ENCODE results near the gene RERE.
A peak's percentile ranks its signal among the peaks of the same experiment; 100 is the strongest.
"Not testable (repeated sequence)": the region's sequence is repeated elsewhere in the genome, so short reads cannot be mapped to it uniquely, and the experiment has no call there.

Gene RERE

GRCh38 chr1:8747879-8748825 is 69.3 kb downstream of the RERE start:
- DNase-seq, result no peak

DNA sequence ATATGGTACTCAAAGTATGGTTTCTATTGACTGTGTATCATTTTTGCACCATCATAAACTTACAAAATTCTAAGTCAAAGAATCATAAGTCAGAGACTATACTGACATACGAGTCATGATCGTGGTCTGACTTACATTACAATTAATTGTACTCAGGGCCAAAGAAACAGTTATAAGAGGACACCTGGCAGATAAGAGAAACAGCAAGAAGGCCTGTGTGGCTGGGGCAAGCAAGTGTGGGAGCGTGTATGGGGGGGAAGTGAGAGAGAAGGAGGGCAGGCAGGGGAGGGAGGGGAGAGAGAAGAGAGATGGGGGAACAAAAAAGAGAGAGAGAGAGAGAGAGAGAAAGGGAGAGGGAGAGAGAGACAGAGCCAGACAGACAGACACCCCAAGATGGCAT is 70.9 kb downstream of the RERE start:
- no peak for DNase-seq

DNA sequence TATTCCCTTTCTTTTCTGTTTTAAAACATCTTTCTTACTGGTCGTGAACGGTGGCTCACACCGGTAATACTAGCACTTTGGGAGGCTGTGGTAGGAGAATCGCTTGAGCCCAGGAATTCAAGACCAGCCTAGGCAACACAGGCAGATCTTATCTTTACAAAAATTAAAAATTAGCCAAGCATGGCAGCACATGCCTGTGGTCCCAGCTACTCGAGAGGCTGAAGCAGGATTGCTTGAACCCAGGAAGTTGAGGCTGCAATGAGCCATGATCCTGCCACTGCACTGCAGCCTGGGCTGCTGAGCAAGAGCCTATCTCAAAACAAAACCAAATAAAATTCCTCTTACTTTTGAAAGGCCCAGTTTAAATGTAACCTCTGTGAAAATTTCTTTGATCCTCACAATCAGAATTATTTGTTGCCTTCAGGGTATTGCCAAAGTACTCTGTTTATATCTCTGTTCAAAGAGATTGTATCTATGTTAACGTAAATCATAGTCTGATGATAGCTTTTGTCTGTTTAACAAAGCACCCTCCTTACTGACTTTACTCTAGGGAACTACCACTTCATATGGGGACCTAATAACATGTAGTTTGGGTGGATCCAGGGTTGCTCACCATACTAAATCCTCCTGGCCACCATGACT is 71.6 kb downstream of the RERE start:
- no peak for DNase-seq

- no peak for DNase-seq
These were observed 72.1 kb downstream of the RERE start for GRCh38 chr1:8745346-8745745.

DNA sequence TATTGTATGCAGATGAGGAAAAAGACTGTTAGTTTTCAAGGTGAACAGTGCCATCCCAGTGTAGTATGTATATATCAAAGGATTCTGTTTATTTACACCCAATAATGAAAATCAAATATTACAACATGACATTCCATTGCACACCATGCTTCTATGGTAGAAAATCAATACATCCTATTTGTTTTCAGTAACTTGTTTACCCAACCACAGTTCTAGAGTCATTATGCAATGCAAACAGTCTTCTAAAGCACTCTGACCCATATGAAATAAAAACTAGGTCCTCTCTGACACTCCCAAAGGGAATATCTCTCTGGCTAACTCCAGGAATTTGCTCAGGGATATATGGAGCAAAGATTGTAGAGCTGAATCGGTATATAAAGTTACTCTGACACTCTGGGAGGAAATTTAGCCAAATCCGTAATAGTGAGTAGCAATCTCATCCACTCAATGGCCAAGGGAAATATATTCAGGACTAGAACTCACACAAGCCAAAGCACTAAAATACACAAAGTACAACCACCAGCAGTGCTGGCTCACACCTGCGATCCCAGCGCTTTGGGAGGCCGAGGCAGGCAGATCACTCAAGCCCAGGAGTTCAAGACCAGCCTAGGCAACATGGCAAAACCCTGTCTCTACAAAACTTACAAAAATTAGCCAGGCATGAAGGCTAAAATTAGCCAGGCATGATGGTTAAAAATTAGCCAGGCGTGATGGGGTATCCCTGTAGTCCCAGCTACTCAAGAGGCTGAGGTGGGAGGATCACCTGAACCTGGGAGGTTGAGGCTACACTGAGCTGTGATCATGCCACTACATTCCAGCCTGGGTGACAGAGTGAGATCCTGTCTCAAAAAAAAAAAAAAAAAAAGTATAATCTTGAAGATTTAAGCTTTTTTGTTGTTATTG is 75.2 kb downstream of the RERE start:
- DNase-seq, result peak; percentile 49

DNA sequence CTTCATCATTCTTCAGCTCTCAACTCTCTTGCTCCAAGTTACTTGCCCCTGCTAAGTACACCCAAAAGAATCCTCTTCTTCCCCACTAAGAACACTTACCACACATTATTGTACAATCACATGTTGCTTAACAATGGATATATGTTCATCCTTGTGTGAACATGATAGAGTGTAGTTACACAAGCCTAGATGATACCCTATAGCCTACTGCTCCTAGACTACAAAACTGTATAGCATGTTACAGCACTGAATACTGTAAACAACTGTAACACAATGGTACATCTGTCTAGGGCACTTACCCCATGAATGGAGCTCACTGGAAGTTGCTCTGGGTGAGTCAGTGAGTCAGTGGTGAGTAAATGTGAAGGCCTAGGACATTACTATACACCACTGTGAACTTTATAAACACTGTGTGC is 77.4 kb downstream of the RERE start:
- DNase-seq, result peak; percentile 47

DNA sequence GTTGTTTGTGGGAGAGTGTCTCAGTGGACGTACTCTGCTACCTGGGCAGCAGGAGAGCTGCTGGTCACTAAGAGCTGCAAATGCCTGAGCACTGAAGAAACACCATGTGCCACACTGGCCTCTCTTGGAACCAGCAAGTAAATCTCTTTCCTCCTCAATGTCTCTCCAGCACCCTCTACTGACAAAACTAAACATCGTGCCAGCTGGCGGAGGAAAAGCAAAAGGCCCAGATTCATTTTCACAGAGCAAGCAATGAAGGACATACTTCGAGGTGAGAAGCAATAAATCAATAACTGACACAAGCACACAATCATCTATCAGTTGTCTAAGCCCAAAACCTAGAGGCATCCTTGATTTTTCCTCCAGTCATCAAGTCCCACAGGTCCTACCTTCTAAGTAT is 78.1 kb downstream of the RERE start:
- peak; percentile 52 for DNase-seq

- no peak for DNase-seq
These were observed 80.5 kb downstream of the RERE start for GRCh38 chr1:8736927-8737326.

- DNase-seq, result no peak
These were observed 84.0 kb downstream of the RERE start for GRCh38 chr1:8733484-8733883.

- DNase-seq, result no peak
These were observed 86.3 kb downstream of the RERE start for GRCh38 chr1:8731162-8731561.

DNA sequence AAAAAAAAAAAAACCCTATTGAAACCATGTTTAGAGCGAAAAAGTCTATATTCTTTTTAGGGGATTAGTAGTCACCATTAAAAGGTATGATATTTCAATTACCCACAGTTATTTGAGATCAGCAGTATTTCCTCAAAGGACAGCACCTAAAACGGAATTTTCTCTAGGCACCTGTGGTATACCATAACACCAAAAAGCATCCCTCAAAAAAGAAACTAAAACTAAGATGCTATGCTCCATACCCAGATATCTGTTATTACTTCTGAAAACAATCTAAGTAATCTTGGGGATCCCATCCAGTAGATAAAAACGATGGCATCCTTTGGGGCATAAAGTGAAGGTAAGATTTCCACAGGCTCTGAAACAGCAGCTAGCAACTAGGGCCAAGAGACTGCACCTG is 89.0 kb downstream of the RERE start:
- DNase-seq, result no peak

GRCh38 chr1:8727809-8728213 is 89.6 kb downstream of the RERE start:
- no peak for DNase-seq

- DNase-seq, result not testable (repeated sequence)
These were observed 90.1 kb downstream of the RERE start for GRCh38 chr1:8727316-8727715.

DNA sequence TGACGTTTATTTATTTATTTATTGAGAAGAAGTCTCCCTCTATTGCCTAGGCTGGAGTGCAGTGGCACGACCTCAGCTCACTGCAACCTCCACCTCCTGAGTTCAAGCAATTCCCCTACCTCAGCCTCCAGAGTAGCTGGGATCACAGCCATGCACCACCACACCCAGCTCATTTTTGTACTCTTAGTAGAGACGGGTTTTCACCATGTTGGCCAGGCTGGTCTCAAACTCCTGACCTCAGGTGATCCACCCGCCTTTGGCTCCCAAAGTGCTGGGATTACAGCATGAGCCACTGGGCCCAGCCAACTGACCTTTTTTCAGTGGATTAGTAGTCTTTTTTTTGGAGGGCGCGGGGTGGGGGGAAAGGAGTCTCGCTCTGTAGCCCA is 90.6 kb downstream of the RERE start:
- DNase-seq, result not testable (repeated sequence)

- DNase-seq, result no peak
These were observed 94.4 kb downstream of the RERE start for GRCh38 chr1:8723010-8723409.

- no peak for DNase-seq
These were observed 95.1 kb downstream of the RERE start for GRCh38 chr1:8722366-8722765.

GRCh38 chr1:8721679-8722324 is 95.6 kb downstream of the RERE start:
- no peak for DNase-seq

DNA sequence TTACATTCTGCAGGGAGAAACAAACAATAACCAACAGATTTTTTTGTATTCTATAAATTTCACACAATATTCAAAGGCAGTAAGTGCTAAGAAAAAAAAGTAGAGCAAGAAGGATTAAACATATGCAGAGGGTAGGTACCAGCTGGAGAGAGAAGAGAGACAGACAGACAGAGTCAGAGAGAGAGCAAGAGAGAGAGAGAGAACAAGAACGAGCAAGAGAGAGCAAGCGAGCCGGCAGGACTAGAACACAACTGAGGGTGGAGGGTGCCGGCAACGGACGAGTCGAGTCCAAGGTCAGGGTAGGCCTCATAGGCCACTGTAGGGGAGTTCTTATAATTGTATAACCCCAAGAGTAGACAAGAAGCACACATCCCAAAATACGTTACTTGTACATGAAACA is 97.1 kb downstream of the RERE start:
- no peak for DNase-seq

GRCh38 chr1:8718850-8719361 is 98.5 kb downstream of the RERE start:
- peak; percentile 23 for DNase-seq

GRCh38 chr1:8717148-8717547 is 100.3 kb downstream of the RERE start:
- DNase-seq, result no peak

DNA sequence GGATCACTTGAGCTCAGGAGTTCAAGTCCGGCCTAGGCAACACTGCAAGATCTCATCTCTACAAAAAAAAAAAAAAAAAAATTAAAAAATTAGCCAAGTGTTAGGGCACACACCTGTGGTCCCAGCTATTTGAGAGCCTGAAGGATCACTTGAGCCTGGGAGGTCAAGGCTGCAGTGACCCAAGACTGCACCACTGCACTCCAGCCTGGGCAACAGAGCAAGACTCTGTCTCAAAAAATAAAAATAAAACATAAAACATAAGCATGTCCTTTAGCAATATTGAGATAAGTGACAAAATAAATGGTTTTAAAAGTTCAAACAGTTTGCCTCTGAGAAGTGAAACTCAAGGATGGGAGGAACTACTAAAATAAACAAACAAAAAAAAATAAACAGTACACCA is 101.2 kb downstream of the RERE start:
- peak; percentile 27 for DNase-seq

GRCh38 chr1:8714173-8714572 is 103.3 kb downstream of the RERE start:
- DNase-seq, result no peak
